B cell (primary cell): ENCODE results near the gene TOP1. TPM values are rescaled to one million over a fixed set of nuclear protein-coding genes. Genes with fewer than 3 reads are reported as not detected.

Source experiments
- ATAC-seq: fragments of 200-7000 bp; cut with Tn5 transposase; one replicate; pipeline ENCODE4 v1.10.0; 2021; ENCODE audit warnings: low read depth, mild to moderate bottlenecking, moderate number of reproducible peaks, moderate library complexity
- CTCF ChIA-PET: fragments of 350-600 bp; sonication (Branson Sonifier 250); formaldehyde crosslinking; loops from one replicate; lab custom pipeline; 2021; ENCODE audit warnings: antibody characterized with exemption, inconsistent platforms; lab: Charles Lee
- POLR2A ChIA-PET: fragments of 350-600 bp; sonication (Branson Sonifier 250); formaldehyde crosslinking; loops from one replicate; lab custom pipeline; 2021; ENCODE audit warnings: antibody characterized with exemption; lab: Charles Lee
- DNase-seq: peaks from one replicate; pipeline ENCODE4 v3.0.0; 2013
- H2AFZ ChIP-seq: 2 replicates; pipeline ENCODE4 v1.6.1; 2012; ENCODE audit warnings: mild to moderate bottlenecking, low read depth, low read length; ENCODE audit not compliant: insufficient read depth, poor library complexity, severe bottlenecking
- H3K27ac ChIP-seq, 2 donors: 1 replicate in 1 of 2; 2 replicates in 1 of 2; pipeline ENCODE4 v1.5.1; 2012 to 2013; ENCODE audit warnings: low read length in 2 of 2, mild to moderate bottlenecking in 2 of 2, moderate library complexity in 1 of 2
- H3K27me3 ChIP-seq, 4 experiments: fragments of 200-600 bp in 1 of 4; sonication (generic) in 1 of 4; replicated peaks in 1 of 4; 1 replicate in 2 of 4; 2 replicates in 2 of 4; pipeline versions ENCODE4 v1.6.1 to v1.7.0; 2013 to 2016; ENCODE audit warnings: low read length in 3 of 4, mild to moderate bottlenecking in 2 of 4, mixed read lengths in 1 of 4, moderate library complexity in 1 of 4; ENCODE audit not compliant: insufficient read depth in 4 of 4, control insufficient read depth in 3 of 4; ENCODE audit errors: control extremely low read depth in 1 of 4
- H3K36me3 ChIP-seq, 2 experiments: replicated peaks in 1 of 2; 1 replicate in 1 of 2; 2 replicates in 1 of 2; pipeline versions ENCODE4 v1.6.1 to v1.7.1; 2013; ENCODE audit warnings: low read length in 1 of 2; ENCODE audit not compliant: insufficient read depth in 2 of 2, control insufficient read depth in 1 of 2; ENCODE audit errors: control extremely low read depth in 1 of 2, extremely low read depth in 1 of 2
- H3K4me1 ChIP-seq, 2 donors: fragments of 200-600 bp in 1 of 2; sonication (generic) in 1 of 2; 1 replicate in 1 of 2; 2 replicates in 1 of 2; pipeline versions ENCODE4 v1.5.1 to v1.6.1; 2013 to 2017; ENCODE audit warnings: low read length in 2 of 2; ENCODE audit not compliant: control insufficient read depth in 2 of 2, insufficient read depth in 2 of 2
- H3K4me2 ChIP-seq: replicated peaks from 2 replicates; pipeline ENCODE3; 2012; ENCODE audit warnings: mild to moderate bottlenecking, low read depth, low read length; ENCODE audit not compliant: poor library complexity, severe bottlenecking
- H3K4me3 ChIP-seq, 5 experiments: fragments of 200-600 bp in 1 of 5; sonication (generic) in 1 of 5; 1 replicate in 3 of 5; 2 replicates in 2 of 5; pipeline versions ENCODE4 v1.5.1 to v1.7.0; 2011 to 2016; ENCODE audit warnings: low read length in 4 of 5, mild to moderate bottlenecking in 4 of 5, low read depth in 2 of 5, control low read depth in 1 of 5, moderate library complexity in 1 of 5; ENCODE audit not compliant: insufficient read depth in 1 of 5; ENCODE audit errors: control extremely low read depth in 1 of 5, extremely low read depth in 1 of 5
- H3K79me2 ChIP-seq: fragments of 200-600 bp; sonication (generic); one replicate; pipeline ENCODE4 v1.6.0; 2016; ENCODE audit warnings: low read length; ENCODE audit not compliant: control insufficient read depth, insufficient read depth
- H3K9ac ChIP-seq: fragments of 200-600 bp; sonication (generic); 2 replicates; pipeline ENCODE4 v1.6.1; 2017; ENCODE audit warnings: mild to moderate bottlenecking, low read length, moderate library complexity
- H3K9me3 ChIP-seq, 3 donors: one replicate each; pipeline versions ENCODE4 v1.6.1 to v1.7.1; 2013; ENCODE audit warnings: low read length in 2 of 3; ENCODE audit not compliant: control insufficient read depth in 2 of 3, insufficient read depth in 1 of 3; ENCODE audit errors: control extremely low read depth in 1 of 3
- H4K20me1 ChIP-seq: 2 replicates; pipeline ENCODE4 v1.6.0; 2012; ENCODE audit warnings: mild to moderate bottlenecking, low read length; ENCODE audit not compliant: insufficient read depth, control insufficient read depth, poor library complexity, severe bottlenecking
- H3K27ac Mint-ChIP-seq: one replicate; pipeline ENCODE4 v1.8.0; 2021; ENCODE audit warnings: mixed read lengths
- H3K27me3 Mint-ChIP-seq: one replicate; pipeline ENCODE4 v1.8.0; 2021; ENCODE audit warnings: mixed read lengths
- H3K4me1 Mint-ChIP-seq: one replicate; pipeline ENCODE4 v1.8.0; 2021; ENCODE audit warnings: mixed read lengths
- H3K4me3 Mint-ChIP-seq: one replicate; pipeline ENCODE4 v1.8.0; 2021; ENCODE audit warnings: mixed read lengths
- H3K9me3 Mint-ChIP-seq: one replicate; pipeline ENCODE4 v1.8.0; 2022; ENCODE audit warnings: mixed read lengths; ENCODE audit not compliant: insufficient read depth
- CTCF ChIP-seq: fragments of 200-600 bp; IDR thresholded peaks from one replicate; pipeline ENCODE4 v1.8.0; 2022; ENCODE audit warnings: antibody characterized with exemption, mild to moderate bottlenecking
- EZH2 ChIP-seq: IDR thresholded peaks from 2 replicates; pipeline ENCODE4 v1.6.1; 2012; ENCODE audit warnings: borderline replicate concordance, low read depth, mild to moderate bottlenecking, moderate library complexity, low read length; ENCODE audit not compliant: insufficient read depth, poor library complexity, severe bottlenecking
- WGBS: methylation state at CpG from one replicate; pipeline ENCODE4 v1.1.5; 2013; ENCODE audit warnings: missing lambda C conversion rate; ENCODE audit not compliant: insufficient coverage; 5-methylcytosine and 5-hydroxymethylcytosine counted together
- intact Hi-C: fragments of 100-400 bp; cut with micrococcal nuclease; formaldehyde crosslinking; loops from one replicate; pipeline ENCODE4 v1.10.0; 2022
- polyA plus RNA-seq: library from polyadenylated mRNA; depleted of rRNA; stranded (reverse); fragments of >200 nt; gene quantifications from 2 replicates; pipeline ENCODE4 v1.2.3, GENCODE V29; 2012
- total RNA-seq, 2 donors: library from RNA; stranded (reverse); fragments of 120-200 nt in 1 of 2; gene quantifications; 1 replicate in 1 of 2; 2 replicates in 1 of 2; pipeline versions ENCODE4 v1.2.3 to v1.2.4, GENCODE V29; 2013 to 2022

The TOP1 gene
- total and polyA plus RNA-seq, 2 donors (not counting 1 experiment from before 2014, with no cell fraction given): 5.4 to 44.9 TPM

- peaks cover 50 to 71% of the 10 kb centered on the region in 2 donors for H3K4me1 ChIP-seq
- Mint-ChIP-seq H3K27me3 (no peaks in the 10 kb centered on the region), H3K4me3 (peak overlapping the region; percentile 83), H3K27ac (peak overlapping the region; percentile 85), H3K4me1 (peaks cover 75% of the 10 kb centered on the region), H3K9me3 (no peaks in the 10 kb centered on the region)
- H3K9me3 ChIP-seq: no peaks in the 10 kb centered on the region
- intact Hi-C loops: loop anchor here (1.0 to 5.0 kb wide), 7 partner anchors 19 to 554 kb away; partner anchors contain the start of genes CHD6, TOP1 and ZHX3
- peaks cover 43% of the 10 kb centered on the region for H3K79me2 ChIP-seq
- 3% methylated on average over 60 of the region's 66 CpGs for WGBS
- H3K27ac ChIP-seq: peak overlapping the region; percentile 45 to 73
- peak overlapping the region; percentile 91 for H2AFZ ChIP-seq
- no peaks in the 10 kb centered on the region for H3K27me3 ChIP-seq
- ChIA-PET POLR2A (interaction anchor here (0.6 to 1.9 kb wide), 3 partner anchors 12 to 28 kb away, joined by 3 to 8 read pairs (median 4); no protein-coding TSS in a partner anchor), CTCF (interaction anchor here (1.2 to 10.0 kb wide), 5 partner anchors 8 to 206 kb away, joined by 3 to 122 read pairs (median 7); partner anchors contain the start of gene LPIN3)
- H3K9ac ChIP-seq: peak overlapping the region; percentile 72
- H3K4me3 ChIP-seq: peak overlapping the region in 4 of 5 experiments; percentile 47 to 83 (median 76)
- TF ChIP-seq EZH2 (no peak), CTCF (no peak)
- no peaks in the 10 kb centered on the region for H3K36me3 ChIP-seq
- H4K20me1 ChIP-seq: peaks cover 9% of the 10 kb centered on the region
- ATAC-seq: peak; percentile 1
- DNase-seq: no peak
- peak overlapping the region; percentile 92 for H3K4me2 ChIP-seq
Observed at GRCh38 chr20:41137614-41138474, 109.2 kb downstream of the TOP1 start.
